Activated CD4-positive, alpha-beta T cell treated with anti-CD3 and anti-CD28 coated beads, Interleukin-2, amount 50 U/mL, for 16 hours (primary cell): ENCODE measurements around the gene MAGI2.
"Not testable (repeated sequence)": the region's sequence is repeated elsewhere in the genome, so short reads cannot be mapped to it uniquely, and the experiment has no call there.

Experiments used
- DNase-seq: peaks from one replicate; pipeline ENCODE4 v3.0.0-alpha.2; 2020

The MAGI2 gene

DNA sequence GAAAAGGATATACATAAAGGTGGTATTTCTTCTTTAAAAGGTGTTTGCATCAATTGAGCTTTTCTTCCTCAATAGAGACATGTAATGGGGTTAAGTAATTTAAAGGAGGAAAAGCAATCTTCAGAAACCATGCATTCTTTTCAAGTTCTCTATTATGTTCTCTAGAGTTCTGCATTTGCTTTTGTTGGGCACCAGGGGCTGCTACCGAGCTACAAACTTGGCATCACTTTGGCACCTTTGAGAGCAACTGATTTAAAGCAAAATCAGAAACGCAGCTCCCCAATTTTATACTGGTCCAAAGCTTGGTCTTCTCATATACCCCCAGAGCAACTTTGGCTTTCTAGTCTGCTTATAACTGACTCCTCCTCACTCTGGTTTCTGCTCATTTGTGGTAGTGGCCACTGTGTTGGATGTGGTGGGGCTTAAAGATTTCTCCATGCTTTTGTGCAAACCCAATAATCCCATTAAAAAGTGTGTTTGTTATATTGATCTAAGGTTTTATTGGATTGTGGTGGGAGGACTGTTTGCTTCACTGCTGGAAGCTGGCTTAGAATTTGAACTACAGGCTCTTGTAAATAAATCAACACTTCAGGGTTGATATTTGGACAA lies 942.8 kb downstream of the MAGI2 start:
- DNase-seq = peak; percentile 12

DNA sequence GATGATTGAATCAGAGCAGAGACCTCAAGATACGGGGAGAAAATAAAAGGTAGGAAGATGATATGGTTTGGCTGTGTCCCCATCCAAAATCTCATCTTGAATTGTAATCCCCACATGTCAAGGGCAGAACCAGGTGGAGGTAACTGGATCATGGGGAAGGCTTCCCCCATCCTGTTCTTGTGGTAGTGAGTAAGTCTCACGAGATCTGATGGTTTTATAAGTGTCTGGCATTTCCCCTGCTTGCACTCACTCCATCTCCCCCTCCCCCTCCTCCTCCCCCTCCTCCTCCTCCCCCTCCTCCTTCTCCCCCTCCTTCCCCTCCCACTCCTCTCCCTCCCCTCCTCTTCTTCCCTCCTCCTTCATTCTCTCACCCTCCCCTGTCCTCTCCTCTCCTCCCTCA lies 950.2 kb downstream of the MAGI2 start:
- DNase-seq = not testable (repeated sequence)

DNA sequence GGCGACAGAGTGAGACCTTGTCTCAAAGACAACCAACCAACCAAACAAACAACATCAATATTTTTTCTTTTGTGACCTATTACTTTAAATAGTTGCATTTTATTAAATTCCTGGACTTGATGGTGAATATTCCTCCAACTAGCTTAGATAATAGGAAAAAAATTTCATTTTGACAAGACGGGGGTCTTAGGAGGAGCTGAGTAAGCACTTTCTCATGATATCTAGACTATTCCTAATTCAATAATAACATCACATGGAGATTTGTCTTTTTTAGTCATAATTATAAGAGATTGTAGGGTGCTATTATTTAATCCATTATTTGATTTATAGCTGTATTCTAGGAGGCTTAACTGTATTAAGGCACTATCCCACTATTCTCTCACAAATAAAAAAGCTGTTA lies 952.4 kb downstream of the MAGI2 start:
- no peak for DNase-seq

DNA sequence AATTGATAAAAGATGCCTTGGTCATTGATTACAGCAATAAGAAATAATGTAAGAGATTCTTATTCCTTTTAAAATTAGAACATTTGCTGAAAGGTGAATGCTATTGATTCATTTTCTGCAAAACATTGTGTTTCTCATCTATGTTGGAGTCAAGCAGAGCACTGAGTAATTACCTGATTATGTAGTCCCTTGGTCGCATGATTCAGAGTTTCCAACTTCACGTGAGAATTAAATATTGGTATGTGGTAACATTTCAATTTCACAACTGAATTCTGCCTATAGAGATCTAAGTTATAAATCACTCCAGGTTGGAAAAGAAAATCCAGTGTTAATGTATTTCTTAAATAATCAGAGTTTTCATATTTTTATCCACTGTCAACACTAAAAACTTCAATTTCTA lies 953.5 kb downstream of the MAGI2 start:
- DNase-seq = no peak

DNA sequence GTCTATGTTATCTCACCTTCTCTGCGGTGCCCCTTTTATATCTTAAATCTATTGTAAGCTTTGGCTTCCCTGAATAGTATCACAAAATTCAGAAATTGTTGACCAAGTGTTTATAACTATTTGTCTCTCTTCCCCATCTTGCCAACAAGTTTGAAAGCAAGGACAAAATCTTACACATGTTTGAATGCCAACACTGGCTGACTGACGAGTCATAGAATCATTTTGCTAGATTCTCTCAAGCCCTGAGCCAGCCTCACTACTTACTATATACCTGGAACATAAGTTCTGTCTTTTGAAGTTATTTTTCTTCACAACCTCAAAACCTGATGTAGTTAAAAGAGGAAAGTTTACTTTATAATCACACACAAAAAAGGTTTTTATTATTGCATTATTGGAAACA lies 954.2 kb downstream of the MAGI2 start:
- DNase-seq = no peak

DNA sequence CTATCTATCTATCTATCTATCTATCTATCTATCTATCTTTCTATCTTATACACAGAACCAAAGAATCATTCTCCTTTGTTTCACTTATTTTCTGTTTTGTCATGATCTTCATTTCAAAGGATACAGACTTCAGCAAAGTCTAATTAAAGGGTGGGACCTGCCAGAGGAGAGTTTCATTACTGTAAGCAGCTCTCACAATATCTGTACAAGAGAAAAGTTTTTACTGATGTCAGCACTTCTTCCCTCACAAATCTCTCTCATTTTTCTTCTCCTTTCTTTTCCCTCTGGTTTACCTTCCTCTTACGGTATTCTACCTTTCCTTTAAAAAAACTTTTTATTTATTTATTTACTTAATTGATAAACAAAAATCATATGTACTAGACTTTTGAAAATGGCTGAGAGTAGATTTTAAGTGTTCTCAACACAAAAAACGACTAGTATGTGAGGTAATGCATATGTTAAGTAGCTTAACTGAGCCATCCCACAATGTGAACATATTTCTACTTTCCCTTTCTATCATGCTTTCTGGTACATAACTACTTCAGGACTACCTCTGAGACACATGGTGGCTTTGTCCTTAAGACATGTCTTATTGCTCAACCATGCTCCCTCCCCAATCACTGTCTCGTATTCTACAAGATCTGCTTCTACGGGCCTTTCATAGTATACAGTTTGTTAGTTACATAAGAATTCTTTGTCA lies 955.6 kb downstream of the MAGI2 start:
- no peak for DNase-seq

DNA sequence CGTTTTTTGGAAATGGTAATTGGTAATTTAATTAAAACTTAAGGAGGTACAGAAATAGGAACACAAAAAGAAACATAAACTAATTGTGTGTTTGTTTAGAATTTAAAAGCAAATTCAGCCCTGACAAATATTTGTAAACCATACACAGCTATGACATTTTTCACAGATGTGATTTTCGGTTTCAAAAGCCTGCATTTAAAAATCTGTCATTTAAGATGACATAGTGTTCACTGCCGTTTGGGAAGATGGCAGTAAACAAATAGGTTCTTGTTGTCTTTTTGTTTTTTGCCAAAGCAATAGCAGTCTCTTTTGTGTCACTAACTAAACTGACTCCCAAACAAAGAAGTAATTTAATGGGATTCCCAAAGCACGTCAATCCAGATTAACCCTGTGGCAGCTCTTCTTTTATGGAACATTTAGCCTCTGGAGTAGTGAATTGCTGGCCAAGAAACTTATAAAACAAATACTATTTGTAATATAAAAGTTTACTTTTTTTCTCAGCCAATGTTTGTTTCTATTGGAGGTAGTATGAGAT lies 957.3 kb downstream of the MAGI2 start:
- no peak for DNase-seq

DNA sequence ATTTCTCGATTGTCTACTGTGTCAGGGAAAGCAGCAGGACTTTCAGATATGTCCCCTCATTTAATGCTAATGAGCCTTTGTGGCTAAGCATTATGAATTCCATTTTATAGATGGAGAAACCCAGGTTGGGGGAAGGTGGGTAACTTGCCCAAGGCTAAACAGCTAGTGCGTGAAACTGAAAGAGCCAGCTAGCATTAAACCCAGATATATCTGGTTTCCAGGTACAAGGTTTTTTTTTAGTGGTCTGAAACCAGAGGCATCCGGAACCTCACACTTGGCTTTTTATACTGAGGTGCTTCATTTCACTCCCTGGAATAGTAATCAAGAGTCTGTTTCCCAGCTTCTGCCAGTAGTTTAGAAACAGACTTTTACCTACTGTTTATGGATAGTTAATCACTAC lies 960.1 kb downstream of the MAGI2 start:
- DNase-seq = no peak

DNA sequence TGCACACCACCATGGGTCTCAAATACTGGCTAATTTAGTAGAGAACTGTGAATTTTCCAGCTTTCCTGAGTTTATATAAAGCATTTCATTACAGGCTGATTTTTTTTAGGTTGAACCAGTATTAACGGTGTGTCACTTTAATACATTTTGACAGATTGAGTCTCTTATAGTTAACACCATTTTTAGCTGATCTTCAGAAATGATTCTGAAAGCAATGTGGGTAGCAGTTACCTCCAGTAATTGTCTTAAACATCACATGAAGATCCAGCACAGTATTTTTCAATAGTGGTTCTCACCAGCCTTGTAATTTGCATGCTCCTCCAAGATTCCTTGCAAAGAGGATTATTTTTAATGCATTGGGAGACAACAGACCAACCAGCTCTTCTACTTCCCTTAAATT lies 961.3 kb downstream of the MAGI2 start:
- no peak for DNase-seq

DNA sequence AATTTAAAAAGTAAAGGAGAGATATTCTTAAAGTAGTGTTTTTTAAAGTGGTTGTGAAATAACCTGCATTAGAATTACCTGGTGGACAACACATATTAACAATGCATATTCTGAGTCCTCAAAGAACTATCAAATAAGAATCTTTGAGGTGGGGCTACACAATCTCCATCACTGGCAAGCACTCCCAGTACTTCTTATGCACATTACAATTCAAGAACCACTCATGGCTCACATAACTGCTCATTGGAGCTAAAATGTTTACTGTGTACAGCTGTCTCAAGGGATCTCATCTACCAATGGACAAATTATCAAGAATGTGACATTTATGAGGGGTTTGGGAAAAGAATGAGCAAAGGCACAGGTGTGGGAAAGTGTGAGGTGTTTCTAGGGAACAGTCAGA lies 962.9 kb downstream of the MAGI2 start:
- no peak for DNase-seq

DNA sequence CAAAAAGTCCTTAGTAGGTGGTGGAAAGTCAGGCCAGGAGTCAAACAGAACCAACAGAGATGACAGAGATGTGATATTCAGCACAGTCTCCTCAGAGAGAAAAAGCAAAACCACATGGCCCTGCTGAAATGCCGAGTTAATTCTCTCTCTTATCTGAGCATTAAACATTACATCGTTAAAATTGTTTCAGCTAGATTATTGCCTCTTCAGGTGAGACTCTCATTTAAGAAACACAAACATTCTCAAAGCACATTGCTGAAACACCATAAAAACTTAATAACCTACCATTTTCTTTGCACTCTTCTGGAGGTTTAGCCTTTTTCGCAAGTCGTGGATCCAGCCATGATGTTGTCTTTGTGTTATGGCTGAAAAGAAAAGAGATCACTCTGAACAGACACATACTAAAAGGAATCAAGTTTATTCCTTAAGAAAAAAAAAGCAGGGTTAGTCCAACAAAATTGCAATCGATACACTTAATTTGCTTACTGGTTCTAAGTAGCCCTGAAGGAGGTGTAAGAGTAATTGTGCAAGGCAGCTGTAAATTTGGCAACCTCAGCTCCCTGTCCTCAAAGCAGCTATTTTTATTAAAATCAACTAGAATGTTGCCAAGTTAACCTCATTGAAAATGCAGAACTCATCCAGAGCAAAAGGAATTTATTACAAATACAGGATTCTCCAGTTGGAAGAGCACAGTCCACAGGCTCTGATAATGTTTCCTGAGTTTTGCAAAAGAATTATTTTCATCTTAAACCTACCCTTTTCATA lies 963.8 kb downstream of the MAGI2 start:
- no peak for DNase-seq

DNA sequence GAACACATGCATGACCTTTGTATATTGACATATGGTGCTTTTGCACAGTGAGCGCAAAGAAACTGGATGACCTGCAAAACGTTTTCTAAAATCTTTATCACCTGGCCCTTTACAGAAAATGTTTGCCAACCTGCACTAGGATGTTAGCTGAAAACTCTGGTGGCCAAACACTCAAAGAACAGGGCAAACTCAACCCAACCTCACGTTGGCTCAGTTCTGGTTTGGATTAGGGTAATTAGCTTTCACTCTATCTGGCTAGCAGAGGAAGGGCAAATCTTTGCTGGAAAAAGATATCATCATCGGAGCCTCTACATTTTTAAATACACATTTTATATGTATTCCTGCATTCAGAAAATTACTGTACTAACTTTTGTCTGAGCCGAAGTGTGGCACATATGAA lies 966.0 kb downstream of the MAGI2 start:
- DNase-seq = no peak

DNA sequence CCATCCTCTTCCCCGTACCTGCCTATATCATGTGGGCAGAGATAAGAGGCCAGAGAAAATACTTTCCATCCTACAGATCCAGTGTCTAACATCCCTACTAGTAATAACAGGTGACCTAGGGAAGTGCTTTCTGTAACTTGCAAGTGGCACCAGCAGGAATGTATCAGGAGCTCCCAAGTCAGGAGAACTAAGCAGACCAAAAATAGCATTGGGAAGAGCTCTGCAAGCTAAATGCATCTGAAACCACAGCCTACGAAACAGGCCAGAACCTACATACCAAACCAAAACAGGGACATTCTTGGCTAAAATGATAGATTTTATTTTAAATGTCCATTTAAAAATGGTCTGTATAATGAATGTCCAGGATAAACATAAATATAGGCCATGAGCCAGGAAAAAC lies 974.1 kb downstream of the MAGI2 start:
- DNase-seq = no peak

DNA sequence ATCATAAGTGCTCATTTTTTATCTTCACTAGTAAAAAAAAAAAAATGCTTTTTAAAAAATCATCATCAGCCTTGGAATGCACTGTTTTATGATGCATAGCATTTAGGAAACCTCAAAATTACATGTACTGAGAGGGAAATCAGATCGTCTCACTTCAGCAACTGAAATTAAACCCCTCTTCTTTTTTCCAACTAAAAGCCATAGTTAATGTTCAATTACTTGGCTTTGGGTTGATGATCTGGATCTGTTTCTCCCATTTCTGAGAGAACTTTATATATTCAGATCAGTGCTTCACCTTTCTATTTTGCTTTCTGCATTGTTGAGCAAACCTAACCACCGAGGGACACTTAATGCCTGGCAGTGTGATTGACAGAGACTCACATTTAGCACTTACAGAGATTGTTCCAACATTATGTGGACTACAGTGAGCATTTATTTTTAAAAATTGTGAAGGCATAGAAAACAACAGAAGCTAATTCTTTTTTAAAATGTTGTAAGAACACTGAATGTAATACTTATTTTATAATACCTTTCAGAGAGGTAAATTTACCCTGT lies 976.5 kb downstream of the MAGI2 start:
- no peak for DNase-seq

DNA sequence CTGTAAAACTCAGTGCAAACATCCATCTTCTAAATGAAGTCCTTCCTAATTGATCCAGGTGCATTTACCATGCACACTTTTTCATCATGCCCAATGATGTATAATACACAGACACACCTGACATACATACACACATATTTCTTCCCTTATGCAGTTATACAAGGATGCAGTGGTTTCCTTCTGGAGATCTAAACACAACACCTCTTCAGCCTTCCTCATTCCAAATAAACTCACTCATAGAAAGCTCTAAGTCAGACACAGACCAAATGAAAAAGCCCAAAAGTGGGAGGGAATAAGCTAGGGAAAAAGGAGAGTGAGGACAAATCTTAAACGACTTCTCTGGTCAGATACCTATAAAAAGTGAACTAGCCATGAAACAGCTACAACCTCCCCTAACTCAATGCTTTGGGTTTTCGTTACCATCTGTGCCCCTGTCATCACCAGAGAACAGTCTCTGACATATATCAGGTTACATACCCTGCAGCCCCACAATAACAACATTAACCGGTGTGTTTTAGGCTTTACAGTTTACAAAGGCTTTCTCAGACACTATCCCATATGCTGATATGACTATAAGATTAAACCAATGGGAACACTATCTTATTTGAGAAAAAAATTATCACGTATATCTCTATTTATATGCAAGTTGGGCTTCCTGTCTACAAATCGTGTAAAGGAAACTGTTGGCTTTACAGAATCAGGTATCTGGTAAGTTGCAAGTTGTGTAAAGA lies 979.7 kb downstream of the MAGI2 start:
- DNase-seq = no peak

DNA sequence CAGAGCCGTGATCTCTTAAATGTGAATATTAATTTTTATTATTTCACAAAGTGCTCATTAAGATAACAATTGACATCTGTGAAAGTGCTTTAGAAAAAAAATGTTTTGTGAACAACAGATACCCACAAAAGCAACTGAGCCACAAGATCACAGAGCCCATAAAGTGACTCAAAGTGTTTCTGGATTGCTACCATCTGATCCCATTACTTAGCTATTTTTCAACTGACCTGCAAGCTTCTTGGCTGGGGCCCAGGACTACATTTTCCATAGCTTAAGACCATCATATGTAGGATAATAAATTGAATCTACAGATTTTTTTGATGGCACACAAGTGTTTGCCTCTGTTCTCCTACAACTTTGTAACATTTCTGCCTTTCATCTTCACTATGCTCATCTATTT lies 980.4 kb downstream of the MAGI2 start:
- DNase-seq = no peak

DNA sequence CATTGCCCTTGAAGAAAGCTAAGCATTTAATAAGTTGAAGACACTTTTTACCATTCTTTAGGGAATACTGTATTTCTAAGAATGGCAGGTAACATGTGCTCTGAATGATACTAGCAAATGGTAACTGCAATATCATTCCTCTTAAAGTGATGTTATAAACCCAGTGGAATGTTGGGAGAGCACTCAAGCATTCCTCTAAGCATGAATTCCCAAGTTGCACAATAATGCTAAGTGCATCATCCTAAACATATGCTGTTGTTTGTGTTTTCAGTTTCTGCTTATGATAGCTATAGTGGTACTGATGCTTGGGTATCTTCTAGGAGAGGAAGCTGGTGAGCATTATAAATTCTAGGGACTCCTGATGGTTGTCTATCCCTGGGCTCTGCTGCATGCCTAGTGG lies 980.9 kb downstream of the MAGI2 start:
- no peak for DNase-seq

DNA sequence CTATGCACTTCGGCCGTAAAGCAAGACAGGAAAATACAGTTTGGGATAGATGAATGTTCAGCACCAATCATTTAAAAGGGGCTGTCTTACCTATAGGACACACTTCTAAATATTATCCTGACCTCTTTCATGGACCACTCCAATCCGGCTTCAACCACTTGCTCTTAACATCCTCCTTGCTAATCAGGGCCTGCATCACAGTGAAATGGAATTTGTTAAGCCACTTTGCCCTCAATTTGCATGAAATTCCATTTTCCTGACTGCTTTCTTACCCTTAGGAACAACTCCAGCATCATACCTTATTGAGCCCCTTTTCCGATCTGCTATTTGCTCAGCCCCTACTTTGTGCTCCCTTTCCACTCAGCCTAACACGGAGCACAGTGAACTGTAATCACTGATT lies 987.6 kb downstream of the MAGI2 start:
- no peak for DNase-seq

DNA sequence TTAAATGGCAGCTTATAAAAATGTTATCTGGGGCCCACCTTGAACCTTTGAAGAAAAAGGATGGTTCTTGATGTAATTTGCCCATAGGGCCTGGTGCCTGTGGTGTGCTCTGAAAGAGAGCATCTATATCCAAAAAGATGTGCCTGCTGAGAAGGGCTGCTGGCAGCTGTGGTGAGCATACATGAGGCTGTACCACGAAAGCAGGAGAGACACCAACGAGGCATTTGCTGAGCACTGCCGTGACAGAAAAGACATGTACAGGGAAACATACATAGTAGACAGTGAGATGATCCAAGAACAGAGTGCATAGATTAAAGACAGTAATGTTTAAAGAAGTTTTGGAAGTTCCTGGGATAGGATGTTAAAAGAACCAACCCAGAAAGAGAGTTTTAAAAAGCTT lies 990.4 kb downstream of the MAGI2 start:
- no peak for DNase-seq

DNA sequence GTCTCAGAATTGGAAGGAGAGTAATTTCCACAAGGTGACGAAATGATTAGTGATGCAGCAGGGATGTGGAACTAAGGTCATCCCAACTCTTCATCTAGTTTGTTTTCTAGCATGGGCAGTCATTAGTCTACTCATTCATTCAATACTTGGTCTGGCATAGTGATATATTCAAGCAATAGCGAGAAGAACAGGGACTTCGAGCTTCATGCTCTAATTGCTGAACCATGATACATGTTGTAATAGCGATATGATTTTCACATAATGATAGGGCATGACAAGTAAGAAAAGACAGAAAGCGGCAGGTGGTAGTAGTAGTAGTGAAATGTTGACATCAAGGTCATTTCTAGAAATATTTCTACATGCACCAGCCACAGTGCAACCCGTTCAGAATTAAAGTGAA lies 1002.8 kb downstream of the MAGI2 start:
- no peak for DNase-seq

DNA sequence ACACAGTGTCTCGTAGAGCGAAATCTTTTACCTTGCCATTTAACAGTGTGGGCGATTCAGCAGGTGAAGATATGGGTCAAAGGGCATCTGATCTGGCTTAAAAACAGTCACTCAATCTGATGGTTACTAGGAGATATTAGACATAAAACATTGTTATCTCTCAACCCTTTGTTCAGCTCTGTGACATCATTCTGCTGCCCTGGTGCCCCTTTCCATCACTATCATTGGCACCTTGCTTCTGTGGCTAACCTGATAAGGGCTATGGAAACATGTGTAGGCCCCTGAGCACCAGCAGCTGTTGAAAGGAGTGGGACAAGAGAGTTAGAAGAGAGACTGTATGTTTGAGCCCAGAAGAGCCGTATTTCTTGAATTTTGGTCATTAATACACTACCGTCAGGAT lies 1004.6 kb downstream of the MAGI2 start:
- no peak for DNase-seq

DNA sequence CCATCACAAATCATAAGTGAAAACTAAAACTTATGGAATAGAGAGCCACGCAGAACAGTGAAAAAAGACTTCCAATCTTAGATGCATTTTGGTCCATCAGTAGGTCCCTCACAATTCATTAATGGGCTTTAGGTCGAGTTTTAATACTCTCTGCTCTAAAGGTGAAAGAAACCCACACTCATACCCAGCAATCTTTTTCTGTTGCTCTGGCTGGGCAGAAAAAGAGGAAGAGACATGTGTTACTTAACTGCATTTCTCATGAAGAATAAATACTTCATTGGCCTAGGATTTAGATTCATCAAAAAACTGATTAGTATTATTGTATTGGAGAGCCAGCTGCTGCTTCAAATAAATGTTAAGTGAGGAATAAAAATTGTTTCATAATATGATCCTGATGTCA lies 1009.2 kb downstream of the MAGI2 start:
- no peak for DNase-seq

DNA sequence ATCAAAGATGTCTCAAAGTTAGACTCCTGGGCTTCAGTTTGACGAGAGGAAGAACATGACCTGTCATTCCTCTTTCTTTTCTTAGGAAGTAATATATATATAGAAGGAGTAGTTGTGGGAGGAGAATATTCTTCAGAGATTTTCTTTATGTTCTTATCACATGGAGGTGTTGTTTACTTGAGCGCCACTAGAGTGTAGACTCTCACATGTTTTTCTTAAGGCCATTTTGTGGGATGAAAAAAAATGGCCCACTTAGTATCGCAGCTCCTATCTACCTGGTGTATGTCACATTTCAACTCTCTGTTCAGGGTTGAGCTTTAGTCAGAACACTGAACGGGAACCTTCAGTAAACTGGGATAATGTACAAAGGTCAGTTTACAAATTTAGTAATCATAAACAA lies 1009.7 kb downstream of the MAGI2 start:
- DNase-seq = no peak
